SH-SY5Y (cell line): ENCODE measurements around the gene TXNRD1.

Experiments used
- GATA2 ChIP-seq: IDR thresholded peaks from 2 replicates; pipeline ENCODE4 v1.6.1; 2011; ENCODE audit warnings: mild to moderate bottlenecking, low read depth, low read length
- GATA3 ChIP-seq: IDR thresholded peaks from 2 replicates; pipeline ENCODE4 v1.6.1; 2011; ENCODE audit warnings: low read depth, mild to moderate bottlenecking, low read length, moderate library complexity

DNA sequence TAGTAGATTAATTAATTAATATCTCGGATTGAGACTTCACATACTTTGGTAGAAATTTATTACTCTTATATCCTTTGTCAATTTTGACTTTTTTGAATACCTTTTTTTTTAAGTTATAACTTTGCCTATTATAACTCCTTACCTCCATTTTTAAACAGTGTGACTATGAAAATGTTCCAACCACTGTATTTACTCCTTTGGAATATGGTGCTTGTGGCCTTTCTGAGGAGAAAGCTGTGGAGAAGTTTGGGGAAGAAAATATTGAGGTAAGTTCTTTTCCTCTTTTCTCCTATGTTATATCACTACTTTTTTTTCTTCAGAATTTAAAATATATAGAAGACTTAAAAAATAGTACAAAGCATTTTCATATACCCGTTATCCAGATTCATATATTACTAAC lies 115.8 kb downstream of the TXNRD1 start:
- TF ChIP-seq GATA3 (no peak), GATA2 (no peak)
